ENCODE results near the gene CXCL16. TPM values are rescaled to one million over a fixed set of nuclear protein-coding genes. Genes with fewer than 3 reads are reported as not detected.

The CXCL16 gene
- total and polyA plus RNA-seq, 2 of the 13 experiments (the other 11 are each of a cell fraction or from before 2014, with no cell fraction given) = 9.4 to 101 TPM

DNA sequence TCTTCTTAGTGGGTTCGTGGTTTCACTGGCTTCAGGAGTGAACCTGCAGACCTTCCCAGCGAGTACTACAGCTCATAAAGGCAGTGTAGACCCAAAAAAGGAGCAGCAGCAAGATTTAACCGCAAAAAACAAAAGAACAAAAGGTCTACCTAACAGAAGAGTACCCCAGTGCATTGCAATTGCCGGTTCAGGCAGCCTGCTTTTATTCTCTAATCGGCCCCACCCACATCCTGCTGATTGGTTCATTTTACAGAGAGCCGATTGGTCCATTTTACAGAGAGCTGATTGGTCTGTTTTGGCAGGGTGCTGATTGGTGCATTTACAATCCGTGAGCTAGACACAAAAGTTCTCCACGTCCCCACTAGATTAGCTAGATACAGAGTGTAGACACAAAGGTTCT is 31.3 kb downstream of the CXCL16 start (continued):
- TF ChIP-seq ZNF567 (CRISPR knock-in tag; IDR thresholded peaks at IDR 0.05; ENCODE audit: borderline replicate concordance) (no peak), ZNF724P (CRISPR knock-in tag; IDR thresholded peaks at IDR 0.05; ENCODE audit: borderline replicate concordance) (no peak), ZNF207 (IDR thresholded peaks at IDR 0.05; ENCODE audit: borderline replicate concordance) (no peak)
- TF ChIP-seq, protein P1, sequence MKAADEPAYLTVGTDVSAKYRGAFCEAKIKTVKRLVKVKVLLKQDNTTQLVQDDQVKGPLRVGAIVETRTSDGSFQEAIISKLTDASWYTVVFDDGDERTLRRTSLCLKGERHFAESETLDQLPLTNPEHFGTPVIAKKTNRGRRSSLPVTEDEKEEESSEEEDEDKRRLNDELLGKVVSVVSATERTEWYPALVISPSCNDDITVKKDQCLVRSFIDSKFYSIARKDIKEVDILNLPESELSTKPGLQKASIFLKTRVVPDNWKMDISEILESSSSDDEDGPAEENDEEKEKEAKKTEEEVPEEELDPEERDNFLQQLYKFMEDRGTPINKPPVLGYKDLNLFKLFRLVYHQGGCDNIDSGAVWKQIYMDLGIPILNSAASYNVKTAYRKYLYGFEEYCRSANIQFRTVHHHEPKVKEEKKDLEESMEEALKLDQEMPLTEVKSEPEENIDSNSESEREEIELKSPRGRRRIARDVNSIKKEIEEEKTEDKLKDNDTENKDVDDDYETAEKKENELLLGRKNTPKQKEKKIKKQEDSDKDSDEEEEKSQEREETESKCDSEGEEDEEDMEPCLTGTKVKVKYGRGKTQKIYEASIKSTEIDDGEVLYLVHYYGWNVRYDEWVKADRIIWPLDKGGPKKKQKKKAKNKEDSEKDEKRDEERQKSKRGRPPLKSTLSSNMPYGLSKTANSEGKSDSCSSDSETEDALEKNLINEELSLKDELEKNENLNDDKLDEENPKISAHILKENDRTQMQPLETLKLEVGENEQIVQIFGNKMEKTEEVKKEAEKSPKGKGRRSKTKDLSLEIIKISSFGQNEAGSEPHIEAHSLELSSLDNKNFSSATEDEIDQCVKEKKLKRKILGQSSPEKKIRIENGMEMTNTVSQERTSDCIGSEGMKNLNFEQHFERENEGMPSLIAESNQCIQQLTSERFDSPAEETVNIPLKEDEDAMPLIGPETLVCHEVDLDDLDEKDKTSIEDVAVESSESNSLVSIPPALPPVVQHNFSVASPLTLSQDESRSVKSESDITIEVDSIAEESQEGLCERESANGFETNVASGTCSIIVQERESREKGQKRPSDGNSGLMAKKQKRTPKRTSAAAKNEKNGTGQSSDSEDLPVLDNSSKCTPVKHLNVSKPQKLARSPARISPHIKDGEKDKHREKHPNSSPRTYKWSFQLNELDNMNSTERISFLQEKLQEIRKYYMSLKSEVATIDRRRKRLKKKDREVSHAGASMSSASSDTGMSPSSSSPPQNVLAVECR (CRISPR knock-in tag; IDR thresholded peaks at IDR 0.05; ENCODE audit: borderline replicate concordance) = no peak
- TF ChIP-seq, protein P2, sequence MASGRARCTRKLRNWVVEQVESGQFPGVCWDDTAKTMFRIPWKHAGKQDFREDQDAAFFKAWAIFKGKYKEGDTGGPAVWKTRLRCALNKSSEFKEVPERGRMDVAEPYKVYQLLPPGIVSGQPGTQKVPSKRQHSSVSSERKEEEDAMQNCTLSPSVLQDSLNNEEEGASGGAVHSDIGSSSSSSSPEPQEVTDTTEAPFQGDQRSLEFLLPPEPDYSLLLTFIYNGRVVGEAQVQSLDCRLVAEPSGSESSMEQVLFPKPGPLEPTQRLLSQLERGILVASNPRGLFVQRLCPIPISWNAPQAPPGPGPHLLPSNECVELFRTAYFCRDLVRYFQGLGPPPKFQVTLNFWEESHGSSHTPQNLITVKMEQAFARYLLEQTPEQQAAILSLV (CRISPR knock-in tag; IDR thresholded peaks at IDR 0.05; ENCODE audit: borderline replicate concordance) = no peak

DNA sequence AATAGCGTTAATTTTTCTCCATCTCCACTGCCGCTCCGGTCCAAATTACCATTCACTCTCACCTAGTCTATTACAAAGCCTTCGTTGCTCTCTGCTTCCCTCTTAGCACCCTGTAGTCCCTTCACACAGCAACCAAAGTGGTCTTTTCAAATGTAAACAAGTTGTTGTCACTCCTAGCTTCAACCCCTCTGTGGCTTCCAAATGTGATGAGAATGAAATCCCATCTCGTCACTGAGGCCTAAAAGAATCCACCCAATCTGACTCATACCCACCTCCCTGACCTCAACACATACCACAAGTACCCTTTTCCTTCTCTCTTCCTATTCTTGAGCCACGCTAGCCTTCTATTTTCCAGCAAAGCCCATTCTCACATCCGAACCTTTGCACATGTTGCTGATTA is 33.6 kb downstream of the CXCL16 start:
- intact Hi-C loops (cut with micrococcal nuclease; ENCODE audit: unreplicated experiment) = no loop called here
- ChIA-PET POLR2A (interaction anchor here (1.4 kb wide), 1 partner anchor 15 kb away, joined by 5 read pairs; no protein-coding TSS in a partner anchor), CTCF (ENCODE audit: low intra/inter-chr PET ratio, low total read pairs) (no interaction called here)
- H3K27ac ChIP-seq (ENCODE audit: extremely low read length, insufficient read depth, low read length) = no peak overlapping the region
- H4K20me1 ChIP-seq (ENCODE audit: insufficient read depth, low read length) = no peaks in the 10 kb centered on the region
- H3K27me3 ChIP-seq (ENCODE audit: control insufficient read depth in 1 of 2, insufficient read depth in 2 of 2, low read length in 2 of 2) = no peaks in the 10 kb centered on the region; a peak in 1 of 5 replicates
- no peaks in the 10 kb centered on the region for H3K36me3 ChIP-seq (replicated peaks in 1 of 2; ENCODE audit: control insufficient read depth in 1 of 2, insufficient read depth in 2 of 2, low read length in 2 of 2)
- in situ Hi-C loops (cut with HindIII; ENCODE audit: extremely low pct_ligation_motif_present, low pct_unique_long_range_greater_than_20kb) = no loop called here
- 97% methylated on average over 7 of the region's 7 CpGs for WGBS (ENCODE audit: low lambda C conversion rate)
- no peak overlapping the region for H3K9ac ChIP-seq (ENCODE audit: insufficient read depth, low read depth, low read length)
- no TSS peak for BruUV-seq (replicated peaks)
- no peaks in the 10 kb centered on the region for H3K9me3 ChIP-seq (ENCODE audit: low read length)
- DNase-seq (ENCODE audit: low spot score) (no peak), ATAC-seq (no peak), FAIRE-seq (no peak)
- peaks cover 38% of the 10 kb centered on the region for H3K79me2 ChIP-seq (ENCODE audit: insufficient read depth, low read length)
- TF ChIP-seq ZNF615 (CRISPR knock-in tag; IDR thresholded peaks at IDR 0.05; ENCODE audit: borderline replicate concordance) (no peak), ZNF850 (CRISPR knock-in tag; conservative IDR thresholded peaks at IDR 0.05) (no peak), JUNB (CRISPR knock-in tag; IDR thresholded peaks at IDR 0.05; ENCODE audit: borderline replicate concordance) (no peak)
- H3K4me2 ChIP-seq (ENCODE audit: low read depth, low read length) = no peak overlapping the region
- H3K4me1 ChIP-seq (ENCODE audit: insufficient read depth, low read length) = peaks cover 38% of the 10 kb centered on the region
- no peak overlapping the region for H3K4me3 ChIP-seq (replicated peaks in 1 of 3; ENCODE audit: insufficient read depth in 1 of 3, low read depth in 2 of 3, low read length in 3 of 3)
- H2AFZ ChIP-seq (ENCODE audit: low read length) = no peak overlapping the region

Measured in HepG2 (cell line).